Stimulated activated CD8-positive, alpha-beta memory T cell treated with anti-CD3 and anti-CD28 coated beads, Interleukin-7, amount 100 ng/mL, for 4 hours (primary cell): ENCODE measurements around the gene NRN1.

Experiments
- DNase-seq, 2 donors: peaks; one replicate each; pipeline ENCODE4 v3.0.0-alpha.2; 2020; ENCODE audit warnings: low read depth in 2 of 2

Gene NRN1

GRCh38 chr6:6002005-6002847 is 4.5 kb downstream of the NRN1 start:
- no peak for DNase-seq

GRCh38 chr6:6001443-6001842 is 5.3 kb downstream of the NRN1 start:
- no peak for DNase-seq

GRCh38 chr6:5999688-6000608 is 6.8 kb downstream of the NRN1 start:
- DNase-seq: no peak

- no peak for DNase-seq
Measured at GRCh38 chr6:5998711-5999687, 7.7 kb downstream of the NRN1 start.

GRCh38 chr6:5998236-5998635 is 8.5 kb downstream of the NRN1 start:
- DNase-seq: no peak

GRCh38 chr6:5997420-5997987 is 9.2 kb downstream of the NRN1 start:
- DNase-seq: no peak

- no peak for DNase-seq
Measured at GRCh38 chr6:5996714-5997419, 9.9 kb downstream of the NRN1 start.

- no peak for DNase-seq
Measured at GRCh38 chr6:5995949-5996713, 10.6 kb downstream of the NRN1 start.

- DNase-seq: no peak
Measured at GRCh38 chr6:5995658-5995948, 11.1 kb downstream of the NRN1 start.

GRCh38 chr6:5994999-5995657 is 11.6 kb downstream of the NRN1 start:
- DNase-seq: no peak

GRCh38 chr6:5994234-5994998 is 12.3 kb downstream of the NRN1 start:
- no peak for DNase-seq

GRCh38 chr6:5992551-5993225 is 14.0 kb downstream of the NRN1 start:
- DNase-seq: no peak

- no peak for DNase-seq
Measured at GRCh38 chr6:5990786-5991185, 15.9 kb downstream of the NRN1 start.

- DNase-seq: no peak
Measured at GRCh38 chr6:5989141-5989723, 17.5 kb downstream of the NRN1 start.

GRCh38 chr6:5986861-5987260 is 19.9 kb downstream of the NRN1 start:
- no peak for DNase-seq

GRCh38 chr6:5984150-5985089 is 22.3 kb downstream of the NRN1 start:
- no peak for DNase-seq
